HG03432 (cell line): Measurements from ENCODE around the gene RHOU.
"Not testable (repeated sequence)": the region's sequence is repeated elsewhere in the genome, so short reads cannot be mapped to it uniquely, and the experiment has no call there.

Experiments
- ATAC-seq: cut with Tn5 transposase; IDR thresholded peaks from one replicate; pipeline ENCODE4 v1.9.1; 2021; ENCODE audit warnings: mild to moderate bottlenecking, moderate library complexity; ENCODE audit not compliant: unreplicated experiment

Gene RHOU

GRCh38 chr1:228755800-228756199 lies 20.5 kb downstream of the RHOU start:
- ATAC-seq, result no peak

GRCh38 chr1:228756457-228756856 lies 21.2 kb downstream of the RHOU start:
- no peak for ATAC-seq

DNA sequence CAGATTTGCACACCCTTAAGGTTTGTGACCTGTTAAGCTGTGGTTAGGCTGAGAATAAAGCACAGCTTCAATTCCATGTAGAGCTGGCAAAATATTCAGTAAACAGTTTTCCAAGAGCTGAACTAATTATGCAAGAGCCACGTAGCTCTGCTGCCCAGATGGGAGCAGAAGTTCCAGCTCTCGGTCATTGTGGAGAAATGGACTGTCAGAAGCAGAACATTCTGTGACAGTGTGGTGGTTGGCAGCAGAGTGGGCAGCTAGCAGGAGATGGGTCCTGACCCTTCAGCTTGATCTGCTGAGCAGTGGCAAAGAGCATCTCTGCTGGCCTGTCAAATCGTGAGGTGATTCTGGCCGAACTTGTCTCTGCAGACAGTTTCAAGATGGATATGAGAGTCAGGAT lies 23.2 kb downstream of the RHOU start:
- ATAC-seq, result no peak

DNA sequence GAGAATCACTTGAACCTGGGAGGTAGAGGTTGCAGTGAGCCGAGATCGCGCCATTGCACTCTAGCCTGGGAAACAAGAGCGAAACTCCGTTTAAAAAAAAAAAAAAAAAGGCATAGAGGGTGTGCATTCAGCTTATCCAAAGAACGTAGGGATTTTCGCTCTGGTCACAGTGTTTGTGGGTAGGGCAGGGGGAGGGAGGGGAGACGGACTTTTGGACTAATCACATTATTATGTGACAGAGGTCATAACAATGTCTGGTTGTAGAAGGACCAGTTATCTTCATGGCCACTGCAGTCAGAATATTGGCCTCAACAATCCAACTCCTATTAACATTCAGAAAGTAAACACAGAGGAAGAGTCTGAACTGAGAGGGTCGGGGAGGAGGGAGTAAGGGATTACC lies 25.7 kb downstream of the RHOU start:
- ATAC-seq, result no peak

DNA sequence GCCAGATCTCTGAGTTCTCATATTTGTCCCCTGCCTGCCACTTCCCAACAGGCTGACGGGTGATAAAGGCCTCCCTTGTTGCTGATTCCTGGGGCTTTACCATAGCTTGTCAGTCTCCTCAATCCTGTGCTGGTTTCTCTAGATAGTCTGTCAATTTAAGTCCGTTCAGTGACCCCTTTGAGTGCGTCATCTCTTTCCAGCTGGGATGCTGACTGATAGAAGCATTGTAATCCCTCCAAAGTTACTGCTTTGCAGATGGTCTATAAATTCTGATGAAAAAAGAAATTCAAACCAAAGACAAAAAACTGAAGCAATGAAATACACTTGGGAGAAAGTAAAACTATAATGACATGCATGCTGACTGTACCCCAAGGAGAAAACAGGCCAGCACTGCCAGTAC lies 28.3 kb downstream of the RHOU start:
- ATAC-seq, result no peak

DNA sequence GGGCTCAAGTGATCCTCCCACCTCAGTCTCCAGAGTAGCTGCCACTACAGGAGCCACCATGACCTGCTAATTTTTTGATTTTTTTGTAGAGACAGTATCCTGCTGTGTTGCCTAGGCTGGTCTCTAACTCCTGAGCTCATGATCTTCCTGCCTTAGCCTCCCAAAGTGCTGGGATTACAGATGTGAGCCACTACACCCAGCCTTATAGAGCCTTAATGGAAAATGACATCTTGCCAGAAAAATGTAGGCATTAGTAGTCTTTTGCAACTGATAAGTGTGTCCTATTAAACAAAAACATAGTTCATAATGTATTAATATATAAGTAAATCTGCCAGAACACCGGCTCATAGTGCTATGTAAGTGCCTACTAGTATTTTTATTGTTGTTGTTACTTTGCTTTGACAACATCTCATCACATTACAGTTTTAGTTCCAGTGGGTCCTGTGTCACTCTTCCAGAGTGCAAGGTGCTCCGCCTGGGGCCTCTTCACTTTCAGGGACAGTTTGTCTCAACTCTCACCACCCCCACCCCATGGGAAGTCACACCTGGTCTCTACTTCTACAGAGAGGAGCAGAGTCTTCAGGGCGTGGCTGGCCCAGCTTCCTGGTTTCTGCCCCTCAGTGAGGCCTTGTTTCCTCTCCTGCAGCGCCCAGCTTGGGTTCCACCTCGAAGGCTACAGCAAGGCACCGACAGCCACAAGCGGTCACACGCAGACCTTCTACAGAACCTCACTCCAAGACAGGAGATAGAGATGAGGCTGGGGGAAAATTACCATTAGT lies 30.1 kb downstream of the RHOU start:
- no peak for ATAC-seq

DNA sequence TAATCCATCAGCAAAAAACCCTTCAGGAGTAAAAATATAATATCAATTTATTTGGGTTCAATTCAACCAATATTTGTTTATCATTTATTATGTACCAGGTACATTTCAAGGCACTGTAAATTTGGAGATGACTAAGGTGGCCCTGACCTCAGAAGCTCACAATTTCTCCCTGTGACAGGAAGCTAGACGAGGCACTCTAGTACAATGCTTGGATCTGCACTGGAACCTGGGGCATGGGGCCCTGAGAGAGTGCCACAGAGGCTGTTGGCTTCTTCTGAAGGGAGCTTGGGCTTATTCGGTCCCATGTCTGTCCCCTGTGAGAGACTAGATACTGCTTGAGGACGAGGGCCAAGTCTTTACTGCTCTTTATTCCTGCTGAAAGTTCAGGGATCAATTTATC lies 31.5 kb downstream of the RHOU start:
- ATAC-seq, result no peak

GRCh38 chr1:228767636-228768354 lies 32.5 kb downstream of the RHOU start:
- ATAC-seq, result no peak

GRCh38 chr1:228768355-228769000 lies 33.2 kb downstream of the RHOU start:
- no peak for ATAC-seq

DNA sequence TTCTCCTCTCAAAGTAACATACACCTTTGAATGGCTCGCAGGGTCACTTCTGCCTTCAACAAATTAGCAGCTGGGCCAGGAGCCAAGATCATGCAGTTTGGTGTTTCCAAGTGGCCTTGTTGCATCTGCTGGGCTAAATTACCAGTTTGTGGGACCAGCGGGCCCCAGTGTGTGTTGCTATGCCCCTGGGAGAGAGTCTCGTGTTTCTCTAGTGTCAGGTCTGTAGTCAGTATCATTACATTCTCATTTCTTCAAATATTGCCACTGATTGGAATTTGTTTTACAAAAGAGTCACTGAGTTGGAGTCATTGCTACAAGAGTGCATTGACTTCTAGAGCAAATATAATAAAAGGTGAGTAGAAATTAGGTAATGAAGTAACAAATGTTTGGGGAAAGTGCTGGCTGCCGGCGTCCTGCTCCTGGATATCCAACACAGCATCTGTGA lies 35.5 kb downstream of the RHOU start:
- ATAC-seq, result no peak

- ATAC-seq, result no peak
These were observed 37.4 kb downstream of the RHOU start for GRCh38 chr1:228772516-228773212.

GRCh38 chr1:228775946-228776345 lies 40.7 kb downstream of the RHOU start:
- not testable (repeated sequence) for ATAC-seq

DNA sequence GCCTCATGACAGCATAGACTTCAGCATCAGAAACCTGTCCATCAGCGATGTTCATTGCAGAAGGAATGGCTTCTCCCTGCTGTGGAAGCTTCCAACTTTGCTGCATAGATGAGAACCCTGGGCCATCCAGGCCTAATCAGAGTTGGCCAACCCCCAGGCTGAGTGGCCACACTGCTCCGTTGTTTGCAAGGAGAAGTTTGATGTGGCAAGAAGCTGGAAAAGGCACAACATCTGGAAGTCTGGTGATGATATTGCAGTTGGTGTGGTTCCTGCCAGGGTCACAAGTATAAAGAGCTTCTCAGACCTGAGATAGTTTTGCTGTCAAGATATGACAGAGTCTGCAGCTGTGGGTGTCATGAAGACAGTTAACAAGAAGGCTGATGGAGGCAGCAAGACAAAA lies 41.2 kb downstream of the RHOU start:
- ATAC-seq, result no peak

- no peak for ATAC-seq
These were observed 42.0 kb downstream of the RHOU start for GRCh38 chr1:228777236-228777635.

DNA sequence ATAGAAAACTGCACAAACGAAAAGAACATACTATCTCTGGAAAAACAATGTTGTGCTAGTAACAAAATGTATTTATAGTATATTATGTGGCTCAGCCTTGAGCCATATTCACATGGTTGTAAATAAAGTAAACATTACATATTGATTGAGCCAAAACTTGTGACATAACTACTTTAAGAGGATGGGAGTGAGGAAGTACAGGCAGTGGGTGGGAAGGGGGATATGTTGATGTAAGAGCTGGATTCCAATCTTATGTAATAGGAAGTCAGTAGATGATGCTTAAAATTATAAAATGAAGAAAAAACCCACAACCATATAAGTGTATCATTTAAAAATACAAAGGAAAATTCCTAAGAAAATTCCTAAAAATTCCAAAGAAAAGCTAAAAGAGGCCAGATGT lies 42.7 kb downstream of the RHOU start:
- no peak for ATAC-seq

GRCh38 chr1:228778466-228778865 lies 43.2 kb downstream of the RHOU start:
- no peak for ATAC-seq

GRCh38 chr1:228778961-228779360 lies 43.7 kb downstream of the RHOU start:
- no peak for ATAC-seq

- no peak for ATAC-seq
These were observed 46.0 kb downstream of the RHOU start for GRCh38 chr1:228781161-228781808.

DNA sequence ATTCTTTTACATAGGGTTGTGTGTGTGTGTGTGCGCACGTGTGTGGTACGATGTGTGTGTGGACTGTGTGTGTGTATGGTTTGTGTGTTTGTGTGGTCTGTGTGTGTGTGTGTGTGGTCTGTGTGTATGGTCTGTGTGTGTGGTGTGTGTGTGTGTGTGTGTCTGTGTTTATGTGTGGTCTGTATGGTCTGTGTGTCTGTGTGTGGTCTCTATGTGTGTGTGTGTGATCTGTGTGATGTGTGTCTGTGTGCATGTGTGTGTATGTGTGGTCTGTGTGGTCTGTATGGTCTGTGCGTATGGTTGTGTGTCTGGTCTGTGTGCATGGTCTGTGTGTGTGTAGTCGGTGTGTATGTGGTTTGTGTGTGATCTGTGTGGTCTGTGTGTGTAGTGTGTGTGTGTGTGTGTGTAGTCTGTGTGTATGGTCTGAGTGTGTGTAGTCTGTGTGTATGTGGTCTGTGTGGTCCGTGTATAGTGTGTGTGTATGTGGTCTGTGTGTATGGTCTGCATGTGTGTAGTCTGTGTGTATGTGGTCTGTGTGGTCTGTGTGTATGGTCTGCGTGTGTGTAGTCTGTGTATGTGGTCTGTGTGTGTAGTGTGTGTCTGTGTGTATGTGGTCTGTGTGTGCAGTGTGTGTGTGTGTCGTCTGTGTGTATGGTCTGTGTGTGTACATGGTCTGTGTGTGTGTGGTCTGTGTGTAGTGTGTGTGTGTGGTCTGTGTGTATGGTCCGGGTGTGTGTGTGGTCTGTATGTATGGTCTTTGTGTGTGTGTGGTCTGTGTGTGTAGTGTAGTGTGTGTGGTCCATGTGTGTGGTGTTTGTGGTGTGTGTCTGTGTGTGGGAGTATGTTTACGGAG lies 46.8 kb downstream of the RHOU start:
- ATAC-seq, result no peak
